Neuron (in vitro differentiated cells): ENCODE results near the gene ANO6.

ENCODE experiments used
- H2AFZ ChIP-seq: one replicate; pipeline ENCODE4 v1.6.1; 2013; ENCODE audit warnings: low read depth, mild to moderate bottlenecking, inconsistent platforms, low read length, moderate library complexity
- H3K27me3 ChIP-seq: one replicate; pipeline ENCODE4 v1.6.1; 2013; ENCODE audit warnings: low read length; ENCODE audit not compliant: insufficient read depth
- H3K36me3 ChIP-seq: one replicate; pipeline ENCODE4 v1.6.1; 2013; ENCODE audit warnings: low read length; ENCODE audit not compliant: insufficient read depth
- H3K4me1 ChIP-seq: one replicate; pipeline ENCODE4 v1.6.1; 2013; ENCODE audit warnings: low read length; ENCODE audit not compliant: insufficient read depth
- H3K4me3 ChIP-seq: 2 replicates; pipeline ENCODE4 v1.5.1; 2013; ENCODE audit warnings: mild to moderate bottlenecking, low read length, moderate library complexity
- H3K9me3 ChIP-seq: one replicate; pipeline ENCODE4 v1.6.1; 2013; ENCODE audit warnings: low read length

The ANO6 gene

DNA sequence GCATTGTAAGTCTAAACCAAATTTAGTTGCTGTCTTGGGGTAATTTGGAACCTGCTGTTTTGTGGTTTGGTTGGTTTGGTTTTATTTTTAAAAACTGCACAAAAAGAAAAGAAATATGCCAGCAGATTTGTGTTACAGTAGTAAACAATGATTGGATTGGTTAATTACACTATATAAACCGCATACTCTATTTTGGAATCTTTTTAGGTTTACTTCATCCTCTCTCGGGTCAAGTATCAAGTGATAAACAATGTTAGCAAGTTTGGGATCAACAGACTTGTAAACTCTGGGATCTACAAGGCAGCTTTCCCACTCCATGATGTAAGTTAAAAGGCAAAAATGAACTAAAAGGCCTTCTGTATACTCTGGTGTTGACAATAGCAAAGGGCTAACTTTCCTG is 132.4 kb downstream of the ANO6 start:
- Histone ChIP-seq H2AFZ (no peak overlapping the region), H3K36me3 (peaks cover 29% of the 10 kb centered on the region), H3K4me3 (no peak overlapping the region)

GRCh38 chr12:45348986-45349385 is 133.1 kb downstream of the ANO6 start:
- Histone ChIP-seq H3K36me3 (peaks cover 30% of the 10 kb centered on the region), H3K27me3 (no peaks in the 10 kb centered on the region), H3K9me3 (no peaks in the 10 kb centered on the region)

More for the DNA sequence above, 132.4 kb downstream of the ANO6 start:
- Histone ChIP-seq H3K27me3 (no peaks in the 10 kb centered on the region), H3K4me1 (no peaks in the 10 kb centered on the region), H3K9me3 (no peaks in the 10 kb centered on the region)

GRCh38 chr12:45349916-45350315 is 134.0 kb downstream of the ANO6 start:
- Histone ChIP-seq H3K9me3 (no peaks in the 10 kb centered on the region), H3K4me3 (no peak overlapping the region), H2AFZ (no peak overlapping the region), H3K4me1 (no peaks in the 10 kb centered on the region), H3K36me3 (peaks cover 32% of the 10 kb centered on the region), H3K27me3 (no peaks in the 10 kb centered on the region)

More at GRCh38 chr12:45348986-45349385, 133.1 kb downstream of the ANO6 start:
- Histone ChIP-seq H3K4me3 (no peak overlapping the region), H3K4me1 (no peaks in the 10 kb centered on the region), H2AFZ (no peak overlapping the region)

DNA sequence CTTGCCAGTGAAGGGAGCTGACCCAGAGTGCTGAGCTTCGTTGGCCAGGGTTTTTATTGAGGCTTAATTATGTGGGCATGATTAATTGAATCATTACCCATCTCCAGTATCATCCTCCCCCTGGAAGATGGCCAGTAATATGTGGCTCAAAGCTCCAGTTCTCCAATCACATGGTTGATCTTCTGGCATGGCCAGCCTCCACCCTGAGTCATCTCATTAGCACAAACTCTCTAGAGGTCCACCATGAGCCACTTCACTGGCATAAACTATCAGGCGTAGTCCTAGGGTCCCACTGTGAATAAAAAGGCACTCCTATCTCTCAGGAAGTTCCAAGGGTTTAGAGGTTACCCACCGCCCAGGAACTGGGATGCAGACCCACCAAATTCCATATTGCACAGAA is 135.0 kb downstream of the ANO6 start:
- H3K36me3 ChIP-seq: peaks cover 35% of the 10 kb centered on the region

DNA sequence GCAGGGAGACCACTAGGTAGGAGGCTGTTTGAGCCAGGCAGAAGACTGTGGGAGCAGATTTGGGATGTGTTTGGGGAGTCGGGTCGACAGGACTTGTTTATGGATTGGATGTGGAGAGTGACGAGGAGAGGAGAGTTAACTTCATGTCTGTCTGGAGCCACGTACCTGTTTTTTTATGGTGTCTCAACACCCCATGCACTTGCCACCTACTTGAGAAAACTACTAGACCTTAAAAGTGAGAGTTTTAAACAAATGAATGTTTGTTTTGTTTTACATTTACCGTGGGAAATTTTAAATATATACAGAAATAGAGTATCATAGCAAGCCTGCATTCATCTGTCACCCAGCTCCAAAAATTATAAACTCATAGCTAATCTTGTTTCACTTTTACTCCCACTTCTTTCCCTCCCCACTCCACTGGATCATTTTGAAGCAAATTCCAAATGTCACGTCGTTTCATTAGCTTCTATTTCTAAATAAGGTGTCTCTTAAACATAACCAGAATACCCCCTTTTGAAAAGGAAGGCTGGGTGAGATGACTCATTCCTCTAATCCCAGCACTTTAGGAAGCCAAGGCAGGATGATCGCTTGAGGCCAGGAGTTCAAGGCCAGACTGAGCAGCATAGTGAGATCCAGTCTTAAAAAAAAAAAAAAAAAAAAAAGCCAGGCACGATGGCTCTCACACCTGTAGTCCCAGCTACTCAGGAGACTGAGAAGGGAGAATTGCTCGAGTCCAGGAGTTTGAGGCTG is 136.2 kb downstream of the ANO6 start:
- Histone ChIP-seq H2AFZ (no peak overlapping the region), H3K4me1 (no peaks in the 10 kb centered on the region), H3K9me3 (no peaks in the 10 kb centered on the region), H3K27me3 (no peaks in the 10 kb centered on the region), H3K36me3 (peaks cover 33% of the 10 kb centered on the region), H3K4me3 (no peak overlapping the region)

More for the DNA sequence above, 135.0 kb downstream of the ANO6 start:
- Histone ChIP-seq H3K27me3 (no peaks in the 10 kb centered on the region), H2AFZ (no peak overlapping the region), H3K4me3 (no peak overlapping the region), H3K9me3 (no peaks in the 10 kb centered on the region), H3K4me1 (no peaks in the 10 kb centered on the region)

- no peaks in the 10 kb centered on the region for H3K9me3 ChIP-seq
Observed at GRCh38 chr12:45353944-45354343, 138.0 kb downstream of the ANO6 start.

GRCh38 chr12:45354399-45354798 is 138.5 kb downstream of the ANO6 start:
- H3K4me3 ChIP-seq: no peak overlapping the region
- H3K27me3 ChIP-seq: no peaks in the 10 kb centered on the region
- no peaks in the 10 kb centered on the region for H3K9me3 ChIP-seq
- no peaks in the 10 kb centered on the region for H3K4me1 ChIP-seq
- peaks cover 25% of the 10 kb centered on the region for H3K36me3 ChIP-seq
- no peak overlapping the region for H2AFZ ChIP-seq

More at GRCh38 chr12:45353944-45354343, 138.0 kb downstream of the ANO6 start:
- Histone ChIP-seq H3K27me3 (no peaks in the 10 kb centered on the region), H3K36me3 (peaks cover 30% of the 10 kb centered on the region), H3K4me3 (no peak overlapping the region), H3K4me1 (no peaks in the 10 kb centered on the region), H2AFZ (no peak overlapping the region)

GRCh38 chr12:45355730-45356129 is 139.8 kb downstream of the ANO6 start:
- Histone ChIP-seq H2AFZ (no peak overlapping the region), H3K27me3 (no peaks in the 10 kb centered on the region), H3K4me3 (no peak overlapping the region), H3K4me1 (no peaks in the 10 kb centered on the region), H3K36me3 (peaks cover 22% of the 10 kb centered on the region), H3K9me3 (no peaks in the 10 kb centered on the region)

GRCh38 chr12:45356822-45357538 is 141.1 kb downstream of the ANO6 start:
- H3K36me3 ChIP-seq: peaks cover 13% of the 10 kb centered on the region

GRCh38 chr12:45357539-45358417 is 141.9 kb downstream of the ANO6 start:
- no peak overlapping the region for H3K4me3 ChIP-seq
- H3K27me3 ChIP-seq: no peaks in the 10 kb centered on the region
- H3K36me3 ChIP-seq: peaks cover 13% of the 10 kb centered on the region

More at GRCh38 chr12:45356822-45357538, 141.1 kb downstream of the ANO6 start:
- Histone ChIP-seq H2AFZ (no peak overlapping the region), H3K27me3 (no peaks in the 10 kb centered on the region), H3K9me3 (no peaks in the 10 kb centered on the region), H3K4me3 (no peak overlapping the region), H3K4me1 (no peaks in the 10 kb centered on the region)

GRCh38 chr12:45362291-45362690 is 146.4 kb downstream of the ANO6 start:
- Histone ChIP-seq H3K4me1 (no peaks in the 10 kb centered on the region), H3K9me3 (peaks cover 4% of the 10 kb centered on the region), H3K4me3 (no peak overlapping the region), H3K27me3 (no peaks in the 10 kb centered on the region), H2AFZ (no peak overlapping the region), H3K36me3 (peaks cover 7% of the 10 kb centered on the region)

More at GRCh38 chr12:45357539-45358417, 141.9 kb downstream of the ANO6 start:
- Histone ChIP-seq H3K4me1 (no peaks in the 10 kb centered on the region), H2AFZ (no peak overlapping the region), H3K9me3 (no peaks in the 10 kb centered on the region)

- H3K4me3 ChIP-seq: no peak overlapping the region
Observed at GRCh38 chr12:45363903-45364302, 148.0 kb downstream of the ANO6 start.

More at GRCh38 chr12:45363903-45364302, 148.0 kb downstream of the ANO6 start:
- Histone ChIP-seq H3K9me3 (peaks cover 4% of the 10 kb centered on the region), H3K27me3 (no peaks in the 10 kb centered on the region), H3K36me3 (peaks cover 8% of the 10 kb centered on the region), H3K4me1 (no peaks in the 10 kb centered on the region), H2AFZ (no peak overlapping the region)
